KG1 (cell line): Measurements from ENCODE around the gene HMGXB3.

Experiments
- DNase-seq: peaks from one replicate; lab custom pipeline; 2025; lab: John Stamatoyannopoulos, UW

The HMGXB3 gene

GRCh38 chr5:150053713-150054392, 53.3 kb downstream of the HMGXB3 start:
- no peak for DNase-seq

- no peak for DNase-seq
Measured at GRCh38 chr5:150054569-150054968, 54.0 kb downstream of the HMGXB3 start.

- no peak for DNase-seq
Measured at GRCh38 chr5:150055326-150056074, 55.0 kb downstream of the HMGXB3 start.

- no peak for DNase-seq
Measured at GRCh38 chr5:150056075-150056443, 55.5 kb downstream of the HMGXB3 start.

- DNase-seq: no peak
Measured at GRCh38 chr5:150057052-150057451, 56.5 kb downstream of the HMGXB3 start.

- DNase-seq: no peak
Measured at GRCh38 chr5:150057511-150057910, 57.0 kb downstream of the HMGXB3 start.

- no peak for DNase-seq
Measured at GRCh38 chr5:150057996-150058395, 57.5 kb downstream of the HMGXB3 start.

GRCh38 chr5:150058480-150059126, 58.1 kb downstream of the HMGXB3 start:
- no peak for DNase-seq

GRCh38 chr5:150059623-150060022, 59.1 kb downstream of the HMGXB3 start:
- no peak for DNase-seq

GRCh38 chr5:150060471-150060870, 59.9 kb downstream of the HMGXB3 start:
- no peak for DNase-seq

- no peak for DNase-seq
Measured at GRCh38 chr5:150061538-150061995, 61.0 kb downstream of the HMGXB3 start.

- DNase-seq: no peak
Measured at GRCh38 chr5:150062216-150062922, 61.8 kb downstream of the HMGXB3 start.

- no peak for DNase-seq
Measured at GRCh38 chr5:150063638-150064037, 63.1 kb downstream of the HMGXB3 start.

- DNase-seq: no peak
Measured at GRCh38 chr5:150064681-150065220, 64.2 kb downstream of the HMGXB3 start.

- no peak for DNase-seq
Measured at GRCh38 chr5:150065346-150065745, 64.8 kb downstream of the HMGXB3 start.

GRCh38 chr5:150065886-150066285, 65.3 kb downstream of the HMGXB3 start:
- DNase-seq: no peak

- no peak for DNase-seq
Measured at GRCh38 chr5:150066436-150066835, 65.9 kb downstream of the HMGXB3 start.

GRCh38 chr5:150066901-150067396, 66.4 kb downstream of the HMGXB3 start:
- peak; percentile 10 for DNase-seq

- no peak for DNase-seq
Measured at GRCh38 chr5:150067405-150067960, 66.9 kb downstream of the HMGXB3 start.

- DNase-seq: no peak
Measured at GRCh38 chr5:150068071-150068470, 67.5 kb downstream of the HMGXB3 start.

- no peak for DNase-seq
Measured at GRCh38 chr5:150068472-150068871, 67.9 kb downstream of the HMGXB3 start.
